ENCODE results near the gene RNF208. TPM values are rescaled to one million over a fixed set of nuclear protein-coding genes. Genes with fewer than 3 reads are reported as not detected.

Gene RNF208
- total and polyA plus RNA-seq, 4 donors, result 0.28 to 7.1 (median 2.6) TPM

DNA sequence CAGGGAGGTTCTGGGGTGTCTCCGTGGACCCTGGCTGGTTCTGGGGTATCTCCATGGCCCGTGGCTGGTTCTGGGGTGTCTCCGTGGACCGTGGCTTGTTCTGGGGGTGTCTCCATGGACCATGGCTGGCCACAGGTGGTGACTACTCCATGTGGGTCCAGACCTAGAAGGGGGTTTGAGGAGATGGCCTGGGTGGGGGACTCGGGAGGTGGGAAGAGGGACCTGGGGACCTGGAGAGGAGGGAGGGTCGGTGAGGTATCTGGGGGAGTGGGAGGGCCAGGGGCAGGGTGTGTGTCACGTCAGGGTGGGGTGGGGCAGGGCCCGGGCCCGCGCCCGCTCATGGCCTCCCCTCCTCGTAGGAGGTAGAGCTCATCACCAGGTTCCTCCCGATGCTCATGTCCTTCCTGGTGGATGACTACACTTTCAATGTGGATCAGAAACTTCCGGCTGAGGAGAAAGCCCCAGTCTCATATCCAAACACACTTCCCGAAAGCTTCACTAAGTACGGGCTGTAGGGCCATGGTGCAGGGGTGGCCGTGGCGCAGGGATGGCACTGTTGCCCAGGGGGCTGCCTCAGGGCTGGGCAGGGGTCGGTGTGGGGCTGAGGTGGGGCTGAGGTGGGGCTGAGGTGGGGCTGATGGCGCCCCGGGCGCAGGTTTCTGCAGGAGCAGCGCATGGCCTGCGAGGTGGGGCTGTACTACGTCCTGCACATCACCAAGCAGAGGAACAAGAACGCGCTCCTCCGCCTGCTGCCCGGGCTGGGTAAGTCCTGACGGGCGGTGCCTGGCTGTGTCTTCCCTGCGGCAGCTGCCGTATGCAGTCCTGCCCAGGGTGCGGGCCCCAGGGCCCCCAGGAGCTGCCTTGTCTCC, 44.8 kb upstream of the RNF208 start:
- Histone ChIP-seq H3K4me1 (ENCODE audit: control insufficient read depth in 4 of 4, insufficient read depth in 4 of 4, low read length in 3 of 4) (peaks cover 11 to 33% (median 23%) of the 10 kb centered on the region in 4 donors), H3K4me3 (ENCODE audit: low read depth in 1 of 3, low read length in 3 of 3) (no peak overlapping the region), H3K36me3 (ENCODE audit: control insufficient read depth in 4 of 4, insufficient read depth in 3 of 4, low read depth in 1 of 4, low read length in 3 of 4) (peaks cover 5 to 13% (median 9%) of the 10 kb centered on the region in 4 donors), H3K9ac (ENCODE audit: low read depth in 1 of 2, low read length in 2 of 2) (no peak overlapping the region), H3K27ac (ENCODE audit: low read depth in 1 of 2, low read length in 2 of 2) (no peak overlapping the region), H3K27me3 (ENCODE audit: control insufficient read depth in 4 of 4, insufficient read depth in 4 of 4, low read length in 3 of 4) (no peaks in the 10 kb centered on the region), H3K9me3 (ENCODE audit: control insufficient read depth in 4 of 4, low read length in 3 of 4) (no peaks in the 10 kb centered on the region)
- DNase-seq (ENCODE audit: low spot score), result peak; percentile 31
- 92% methylated on average over 34 of the region's 34 CpGs for WGBS
- TF ChIP-seq SP1 (IDR thresholded peaks at IDR 0.05) (no peak), FOXA2 (IDR thresholded peaks at IDR 0.05) (no peak), TAF1 (conservative IDR thresholded peaks at IDR 0.05) (no peak), YY1 (IDR thresholded peaks at IDR 0.05) (no peak), NR2F2 (IDR thresholded peaks at IDR 0.05) (no peak), HNF4G (IDR thresholded peaks at IDR 0.05) (no peak), RXRA (IDR thresholded peaks at IDR 0.05) (no peak), FOXA1 (IDR thresholded peaks at IDR 0.05) (no peak), GABPA (IDR thresholded peaks at IDR 0.05 in 1 of 2, conservative IDR thresholded peaks at IDR 0.05 in 1 of 2) (no peak)
- TF ChIP-seq, protein P1, sequence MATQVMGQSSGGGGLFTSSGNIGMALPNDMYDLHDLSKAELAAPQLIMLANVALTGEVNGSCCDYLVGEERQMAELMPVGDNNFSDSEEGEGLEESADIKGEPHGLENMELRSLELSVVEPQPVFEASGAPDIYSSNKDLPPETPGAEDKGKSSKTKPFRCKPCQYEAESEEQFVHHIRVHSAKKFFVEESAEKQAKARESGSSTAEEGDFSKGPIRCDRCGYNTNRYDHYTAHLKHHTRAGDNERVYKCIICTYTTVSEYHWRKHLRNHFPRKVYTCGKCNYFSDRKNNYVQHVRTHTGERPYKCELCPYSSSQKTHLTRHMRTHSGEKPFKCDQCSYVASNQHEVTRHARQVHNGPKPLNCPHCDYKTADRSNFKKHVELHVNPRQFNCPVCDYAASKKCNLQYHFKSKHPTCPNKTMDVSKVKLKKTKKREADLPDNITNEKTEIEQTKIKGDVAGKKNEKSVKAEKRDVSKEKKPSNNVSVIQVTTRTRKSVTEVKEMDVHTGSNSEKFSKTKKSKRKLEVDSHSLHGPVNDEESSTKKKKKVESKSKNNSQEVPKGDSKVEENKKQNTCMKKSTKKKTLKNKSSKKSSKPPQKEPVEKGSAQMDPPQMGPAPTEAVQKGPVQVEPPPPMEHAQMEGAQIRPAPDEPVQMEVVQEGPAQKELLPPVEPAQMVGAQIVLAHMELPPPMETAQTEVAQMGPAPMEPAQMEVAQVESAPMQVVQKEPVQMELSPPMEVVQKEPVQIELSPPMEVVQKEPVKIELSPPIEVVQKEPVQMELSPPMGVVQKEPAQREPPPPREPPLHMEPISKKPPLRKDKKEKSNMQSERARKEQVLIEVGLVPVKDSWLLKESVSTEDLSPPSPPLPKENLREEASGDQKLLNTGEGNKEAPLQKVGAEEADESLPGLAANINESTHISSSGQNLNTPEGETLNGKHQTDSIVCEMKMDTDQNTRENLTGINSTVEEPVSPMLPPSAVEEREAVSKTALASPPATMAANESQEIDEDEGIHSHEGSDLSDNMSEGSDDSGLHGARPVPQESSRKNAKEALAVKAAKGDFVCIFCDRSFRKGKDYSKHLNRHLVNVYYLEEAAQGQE (IDR thresholded peaks at IDR 0.05), result no peak
- TF ChIP-seq, protein P2, sequence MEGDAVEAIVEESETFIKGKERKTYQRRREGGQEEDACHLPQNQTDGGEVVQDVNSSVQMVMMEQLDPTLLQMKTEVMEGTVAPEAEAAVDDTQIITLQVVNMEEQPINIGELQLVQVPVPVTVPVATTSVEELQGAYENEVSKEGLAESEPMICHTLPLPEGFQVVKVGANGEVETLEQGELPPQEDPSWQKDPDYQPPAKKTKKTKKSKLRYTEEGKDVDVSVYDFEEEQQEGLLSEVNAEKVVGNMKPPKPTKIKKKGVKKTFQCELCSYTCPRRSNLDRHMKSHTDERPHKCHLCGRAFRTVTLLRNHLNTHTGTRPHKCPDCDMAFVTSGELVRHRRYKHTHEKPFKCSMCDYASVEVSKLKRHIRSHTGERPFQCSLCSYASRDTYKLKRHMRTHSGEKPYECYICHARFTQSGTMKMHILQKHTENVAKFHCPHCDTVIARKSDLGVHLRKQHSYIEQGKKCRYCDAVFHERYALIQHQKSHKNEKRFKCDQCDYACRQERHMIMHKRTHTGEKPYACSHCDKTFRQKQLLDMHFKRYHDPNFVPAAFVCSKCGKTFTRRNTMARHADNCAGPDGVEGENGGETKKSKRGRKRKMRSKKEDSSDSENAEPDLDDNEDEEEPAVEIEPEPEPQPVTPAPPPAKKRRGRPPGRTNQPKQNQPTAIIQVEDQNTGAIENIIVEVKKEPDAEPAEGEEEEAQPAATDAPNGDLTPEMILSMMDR (IDR thresholded peaks at IDR 0.05; ENCODE audit: low read depth, low read length, missing input control), result no peak
- TF ChIP-seq, protein P3, sequence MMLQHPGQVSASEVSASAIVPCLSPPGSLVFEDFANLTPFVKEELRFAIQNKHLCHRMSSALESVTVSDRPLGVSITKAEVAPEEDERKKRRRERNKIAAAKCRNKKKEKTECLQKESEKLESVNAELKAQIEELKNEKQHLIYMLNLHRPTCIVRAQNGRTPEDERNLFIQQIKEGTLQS (IDR thresholded peaks at IDR 0.05), result no peak

DNA sequence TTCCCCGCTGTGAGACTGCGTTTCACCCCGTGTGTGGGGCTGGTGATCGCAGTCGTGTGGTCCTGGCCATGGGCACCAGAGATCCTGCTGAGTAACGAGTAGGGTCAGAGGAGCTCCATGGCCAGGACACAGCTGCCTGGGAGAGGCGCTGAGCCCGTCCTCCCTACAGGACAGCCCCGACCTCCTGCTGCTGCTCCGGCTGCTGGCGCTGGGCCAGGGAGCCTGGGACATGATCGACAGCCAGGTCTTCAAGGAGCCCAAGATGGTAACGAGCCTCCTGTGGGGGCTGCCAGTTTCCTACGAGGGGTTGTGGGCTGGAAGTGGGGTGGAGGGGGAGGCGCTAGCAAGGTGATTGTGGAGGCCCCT, 44.1 kb upstream of the RNF208 start:
- Histone ChIP-seq H3K36me3 (ENCODE audit: control insufficient read depth in 4 of 4, insufficient read depth in 3 of 4, low read depth in 1 of 4, low read length in 3 of 4) (peaks cover 5 to 13% (median 9%) of the 10 kb centered on the region in 4 donors), H3K4me3 (ENCODE audit: low read depth in 1 of 3, low read length in 3 of 3) (no peak overlapping the region), H3K27ac (ENCODE audit: low read depth in 1 of 2, low read length in 2 of 2) (no peak overlapping the region), H3K9me3 (ENCODE audit: control insufficient read depth in 4 of 4, low read length in 3 of 4) (no peaks in the 10 kb centered on the region), H3K4me1 (ENCODE audit: control insufficient read depth in 4 of 4, insufficient read depth in 4 of 4, low read length in 3 of 4) (peaks cover 11 to 33% (median 23%) of the 10 kb centered on the region in 4 donors), H3K27me3 (ENCODE audit: control insufficient read depth in 4 of 4, insufficient read depth in 4 of 4, low read length in 3 of 4) (no peaks in the 10 kb centered on the region), H3K9ac (ENCODE audit: low read depth in 1 of 2, low read length in 2 of 2) (no peak overlapping the region)
- DNase-seq (ENCODE audit: low spot score), result peak; percentile 30
- 89% methylated on average over 15 of the region's 15 CpGs for WGBS
- TF ChIP-seq, protein P2 (IDR thresholded peaks at IDR 0.05; ENCODE audit: low read depth, low read length, missing input control), result no peak
- TF ChIP-seq, protein P1 (IDR thresholded peaks at IDR 0.05), result no peak
- no peak for TF ChIP-seq HNF4G (IDR thresholded peaks at IDR 0.05)
- TF ChIP-seq FOXA2 (IDR thresholded peaks at IDR 0.05), result no peak
- TF ChIP-seq, protein P4, sequence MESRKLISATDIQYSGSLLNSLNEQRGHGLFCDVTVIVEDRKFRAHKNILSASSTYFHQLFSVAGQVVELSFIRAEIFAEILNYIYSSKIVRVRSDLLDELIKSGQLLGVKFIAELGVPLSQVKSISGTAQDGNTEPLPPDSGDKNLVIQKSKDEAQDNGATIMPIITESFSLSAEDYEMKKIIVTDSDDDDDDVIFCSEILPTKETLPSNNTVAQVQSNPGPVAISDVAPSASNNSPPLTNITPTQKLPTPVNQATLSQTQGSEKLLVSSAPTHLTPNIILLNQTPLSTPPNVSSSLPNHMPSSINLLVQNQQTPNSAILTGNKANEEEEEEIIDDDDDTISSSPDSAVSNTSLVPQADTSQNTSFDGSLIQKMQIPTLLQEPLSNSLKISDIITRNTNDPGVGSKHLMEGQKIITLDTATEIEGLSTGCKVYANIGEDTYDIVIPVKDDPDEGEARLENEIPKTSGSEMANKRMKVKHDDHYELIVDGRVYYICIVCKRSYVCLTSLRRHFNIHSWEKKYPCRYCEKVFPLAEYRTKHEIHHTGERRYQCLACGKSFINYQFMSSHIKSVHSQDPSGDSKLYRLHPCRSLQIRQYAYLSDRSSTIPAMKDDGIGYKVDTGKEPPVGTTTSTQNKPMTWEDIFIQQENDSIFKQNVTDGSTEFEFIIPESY (IDR thresholded peaks at IDR 0.05), result no peak
- no peak for TF ChIP-seq TAF1 (conservative IDR thresholded peaks at IDR 0.05)
- TF ChIP-seq NR2F2 (IDR thresholded peaks at IDR 0.05), result no peak
- TF ChIP-seq, protein P5, sequence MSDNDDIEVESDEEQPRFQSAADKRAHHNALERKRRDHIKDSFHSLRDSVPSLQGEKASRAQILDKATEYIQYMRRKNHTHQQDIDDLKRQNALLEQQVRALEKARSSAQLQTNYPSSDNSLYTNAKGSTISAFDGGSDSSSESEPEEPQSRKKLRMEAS (IDR thresholded peaks at IDR 0.05), result no peak
